Midbrain (tissue), 1 donor: ENCODE measurements around the gene GPR162.

Experiments used
- DNase-seq: peaks from one replicate; lab custom pipeline; 2025; lab: John Stamatoyannopoulos, UW

GPR162 gene, protein sequence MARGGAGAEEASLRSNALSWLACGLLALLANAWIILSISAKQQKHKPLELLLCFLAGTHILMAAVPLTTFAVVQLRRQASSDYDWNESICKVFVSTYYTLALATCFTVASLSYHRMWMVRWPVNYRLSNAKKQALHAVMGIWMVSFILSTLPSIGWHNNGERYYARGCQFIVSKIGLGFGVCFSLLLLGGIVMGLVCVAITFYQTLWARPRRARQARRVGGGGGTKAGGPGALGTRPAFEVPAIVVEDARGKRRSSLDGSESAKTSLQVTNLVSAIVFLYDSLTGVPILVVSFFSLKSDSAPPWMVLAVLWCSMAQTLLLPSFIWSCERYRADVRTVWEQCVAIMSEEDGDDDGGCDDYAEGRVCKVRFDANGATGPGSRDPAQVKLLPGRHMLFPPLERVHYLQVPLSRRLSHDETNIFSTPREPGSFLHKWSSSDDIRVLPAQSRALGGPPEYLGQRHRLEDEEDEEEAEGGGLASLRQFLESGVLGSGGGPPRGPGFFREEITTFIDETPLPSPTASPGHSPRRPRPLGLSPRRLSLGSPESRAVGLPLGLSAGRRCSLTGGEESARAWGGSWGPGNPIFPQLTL

DNA sequence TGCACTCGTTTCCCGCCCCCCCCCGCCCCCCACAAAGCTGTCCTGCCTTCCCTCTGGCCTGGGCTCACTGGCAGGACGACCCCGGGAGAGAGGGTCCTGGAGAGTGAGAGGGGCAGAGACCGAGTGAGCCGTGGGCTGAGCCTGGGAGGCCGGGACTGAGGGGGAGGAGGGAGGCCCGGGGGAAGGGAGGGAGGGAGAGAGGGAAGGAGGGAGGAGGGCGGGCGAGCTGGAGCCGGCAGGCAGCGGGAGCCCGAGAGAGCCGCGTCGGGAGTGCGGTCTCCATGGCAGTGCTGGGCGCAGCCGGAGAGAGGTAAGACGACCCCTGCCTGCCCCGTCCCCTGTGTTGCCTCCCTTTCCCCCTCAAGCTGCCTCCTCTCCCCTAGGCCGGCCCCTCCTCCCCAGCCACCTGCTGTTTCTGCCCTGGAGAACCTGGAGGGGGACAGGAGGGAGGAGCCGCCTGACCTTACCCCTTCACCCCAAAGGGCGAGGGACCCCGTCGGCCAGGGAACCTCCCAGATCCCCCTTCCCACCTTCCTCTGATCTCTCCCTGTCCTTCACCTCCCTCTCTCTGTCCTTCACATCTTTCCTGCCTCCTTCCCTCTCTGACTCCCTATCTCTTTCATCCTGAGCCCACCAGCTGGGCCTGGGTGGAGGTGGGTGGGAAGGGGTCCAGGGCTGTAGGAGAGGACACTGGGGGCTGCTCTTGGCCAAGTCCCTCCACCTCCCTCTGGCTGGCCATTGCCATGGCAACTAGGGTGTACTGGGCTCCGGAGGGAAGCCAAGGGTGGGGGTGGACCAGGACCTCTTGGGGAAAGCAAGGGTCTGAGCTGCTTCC, at the start of gene GPR162:
Gene GPR162, plus strand, starts transcription at position 231 of the 835 bp plus-strand sequence. CDS start 2,078 bp downstream, outside the sequence.
- DNase-seq: peak; percentile 9

DNA sequence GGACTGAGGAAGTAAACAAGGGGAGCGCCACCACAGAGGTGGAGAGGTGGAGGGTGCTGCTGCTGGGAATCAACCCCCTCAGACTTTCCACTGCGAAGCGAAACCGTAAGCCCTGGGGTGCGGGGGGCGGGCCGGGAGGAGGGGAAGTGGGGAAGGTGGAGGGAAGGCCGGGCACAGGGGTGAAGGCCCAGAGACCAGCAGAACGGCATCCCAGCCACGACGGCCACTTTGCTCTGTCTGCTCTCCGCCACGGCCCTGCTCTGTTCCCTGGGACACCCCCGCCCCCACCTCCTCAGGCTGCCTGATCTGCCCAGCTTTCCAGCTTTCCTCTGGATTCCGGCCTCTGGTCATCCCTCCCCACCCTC, 49.3 kb upstream of the GPR162 start, which contains the start of gene LAG3:
Gene LAG3, plus strand, starts transcription at position 190 of the 365 bp plus-strand sequence. CDS start 333 bp downstream, outside the sequence.
- no peak for DNase-seq

DNA sequence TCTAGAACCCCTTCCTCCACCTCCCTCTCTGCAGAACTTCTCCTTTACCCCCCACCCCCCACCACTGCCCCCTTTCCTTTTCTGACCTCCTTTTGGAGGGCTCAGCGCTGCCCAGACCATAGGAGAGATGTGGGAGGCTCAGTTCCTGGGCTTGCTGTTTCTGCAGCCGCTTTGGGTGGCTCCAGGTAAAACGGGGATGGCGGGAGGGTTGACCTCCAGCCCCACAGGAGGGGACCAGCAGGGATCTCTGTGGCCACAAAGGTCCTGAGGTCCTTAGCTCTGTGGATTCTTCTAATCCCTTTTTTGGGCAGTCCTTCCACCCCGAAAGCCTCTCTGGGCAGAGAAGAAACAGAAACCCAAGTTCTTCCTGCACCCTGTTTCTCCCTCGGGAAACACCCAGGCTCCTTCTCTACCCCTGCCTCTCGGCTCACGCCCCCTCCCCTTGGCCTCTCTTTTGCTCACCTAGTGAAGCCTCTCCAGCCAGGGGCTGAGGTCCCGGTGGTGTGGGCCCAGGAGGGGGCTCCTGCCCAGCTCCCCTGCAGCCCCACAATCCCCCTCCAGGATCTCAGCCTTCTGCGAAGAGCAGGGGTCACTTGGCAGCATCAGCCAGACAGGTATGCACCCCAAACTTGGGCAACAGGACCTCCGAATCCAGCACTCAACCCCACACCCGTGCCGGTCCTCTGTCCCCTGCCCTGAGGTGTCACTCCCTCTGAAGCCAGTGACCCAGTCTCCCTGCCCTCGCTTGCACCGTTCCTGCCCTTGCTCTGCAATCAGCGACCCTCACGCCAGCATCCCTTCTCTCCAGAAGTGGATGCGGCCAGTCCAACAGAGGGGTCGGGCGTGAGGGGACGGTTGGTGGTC, 48.7 kb upstream of the GPR162 start:
- no peak for DNase-seq

GRCh38 chr12:6773590-6774351, 47.9 kb upstream of the GPR162 start:
- DNase-seq: no peak

DNA sequence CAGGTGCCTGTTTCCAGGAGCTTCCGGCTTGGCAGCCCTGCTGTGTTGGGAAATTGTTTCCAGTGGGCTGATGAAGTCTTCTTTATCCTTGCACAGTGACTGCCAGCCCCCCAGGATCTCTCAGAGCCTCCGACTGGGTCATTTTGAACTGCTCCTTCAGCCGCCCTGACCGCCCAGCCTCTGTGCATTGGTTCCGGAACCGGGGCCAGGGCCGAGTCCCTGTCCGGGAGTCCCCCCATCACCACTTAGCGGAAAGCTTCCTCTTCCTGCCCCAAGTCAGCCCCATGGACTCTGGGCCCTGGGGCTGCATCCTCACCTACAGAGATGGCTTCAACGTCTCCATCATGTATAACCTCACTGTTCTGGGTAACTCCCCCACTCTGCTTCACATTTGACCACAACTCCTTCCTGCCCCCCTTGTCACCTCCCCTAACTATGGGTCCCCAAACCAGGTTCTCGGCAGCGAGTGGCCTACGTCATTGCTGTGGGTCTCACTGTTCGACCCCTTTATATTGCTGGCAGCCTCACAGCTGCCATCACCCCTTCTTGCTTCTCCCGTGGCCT, 47.0 kb upstream of the GPR162 start:
- no peak for DNase-seq

GRCh38 chr12:6775185-6776174, 46.1 kb upstream of the GPR162 start:
- DNase-seq: no peak

DNA sequence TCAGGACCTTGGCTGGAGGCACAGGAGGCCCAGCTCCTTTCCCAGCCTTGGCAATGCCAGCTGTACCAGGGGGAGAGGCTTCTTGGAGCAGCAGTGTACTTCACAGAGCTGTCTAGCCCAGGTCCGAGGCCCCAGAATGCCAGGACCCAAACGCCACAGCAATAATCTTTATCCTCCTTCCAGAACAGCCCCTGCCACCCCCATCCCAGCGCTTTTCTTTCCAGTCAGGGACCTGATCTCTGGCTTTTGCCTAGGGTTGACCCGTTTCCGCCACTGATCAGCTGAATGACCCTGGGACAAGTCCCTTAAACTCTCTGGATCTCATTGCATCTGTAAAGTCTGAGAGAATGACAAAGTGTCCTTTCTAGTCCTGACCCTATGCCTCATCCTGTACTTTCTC, 44.2 kb upstream of the GPR162 start:
- no peak for DNase-seq

DNA sequence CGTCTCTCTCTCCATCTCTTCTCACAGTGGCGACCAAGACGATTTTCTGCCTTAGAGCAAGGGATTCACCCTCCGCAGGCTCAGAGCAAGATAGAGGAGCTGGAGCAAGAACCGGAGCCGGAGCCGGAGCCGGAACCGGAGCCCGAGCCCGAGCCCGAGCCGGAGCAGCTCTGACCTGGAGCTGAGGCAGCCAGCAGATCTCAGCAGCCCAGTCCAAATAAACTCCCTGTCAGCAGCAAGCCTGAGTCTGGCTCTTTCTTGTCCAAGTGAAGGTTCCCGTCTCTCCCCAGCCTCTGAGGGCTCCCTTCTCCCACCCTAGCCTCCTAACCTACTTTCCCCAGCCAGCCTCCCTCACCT, 43.4 kb upstream of the GPR162 start:
- DNase-seq: peak; percentile 23

DNA sequence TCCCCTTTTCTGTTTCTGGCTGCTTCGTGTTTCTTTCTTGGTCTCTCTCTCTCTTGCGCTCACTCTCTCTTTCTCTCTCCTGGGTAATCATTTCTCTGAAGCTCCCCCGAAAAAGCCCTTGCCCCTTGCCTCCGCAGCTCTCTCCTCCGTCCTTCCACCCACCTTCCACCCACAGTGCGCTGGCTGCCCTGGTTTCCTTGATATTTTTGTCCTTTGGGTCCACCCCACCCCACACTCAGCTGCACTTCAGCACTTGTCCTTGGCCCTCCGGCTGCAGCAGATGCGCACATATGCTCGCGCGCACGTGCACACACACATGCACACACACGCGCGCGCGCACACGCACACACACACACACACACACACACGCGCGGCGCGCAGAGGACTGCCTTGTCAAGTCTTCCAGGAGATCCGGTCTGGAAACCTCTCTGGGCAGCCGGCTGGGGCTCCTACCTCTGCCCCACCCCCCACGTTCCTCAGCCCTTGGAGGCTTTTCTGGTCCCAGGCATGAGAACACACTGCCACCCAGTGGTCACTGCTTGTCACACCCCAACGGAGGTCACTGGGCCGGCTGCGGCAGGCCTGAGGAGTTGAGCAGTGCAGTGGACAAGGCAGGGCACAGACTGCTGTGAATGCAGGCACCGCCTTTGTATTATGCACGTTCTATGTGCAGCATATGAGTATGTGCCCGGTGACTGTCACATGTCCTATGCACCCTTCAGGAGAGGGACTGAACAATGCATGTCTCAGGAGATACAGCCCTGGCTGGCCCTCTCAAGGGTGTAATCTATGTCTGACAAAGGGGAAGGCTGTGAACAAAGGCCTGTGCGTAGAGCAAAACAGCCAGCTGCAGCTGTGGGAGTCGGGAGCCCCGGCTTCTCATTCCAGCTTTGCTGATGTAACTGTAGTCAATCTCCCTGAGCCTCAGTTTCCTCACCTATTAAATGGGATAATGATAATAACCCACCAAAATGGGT, 42.8 kb upstream of the GPR162 start:
- peak; percentile 91 for DNase-seq

DNA sequence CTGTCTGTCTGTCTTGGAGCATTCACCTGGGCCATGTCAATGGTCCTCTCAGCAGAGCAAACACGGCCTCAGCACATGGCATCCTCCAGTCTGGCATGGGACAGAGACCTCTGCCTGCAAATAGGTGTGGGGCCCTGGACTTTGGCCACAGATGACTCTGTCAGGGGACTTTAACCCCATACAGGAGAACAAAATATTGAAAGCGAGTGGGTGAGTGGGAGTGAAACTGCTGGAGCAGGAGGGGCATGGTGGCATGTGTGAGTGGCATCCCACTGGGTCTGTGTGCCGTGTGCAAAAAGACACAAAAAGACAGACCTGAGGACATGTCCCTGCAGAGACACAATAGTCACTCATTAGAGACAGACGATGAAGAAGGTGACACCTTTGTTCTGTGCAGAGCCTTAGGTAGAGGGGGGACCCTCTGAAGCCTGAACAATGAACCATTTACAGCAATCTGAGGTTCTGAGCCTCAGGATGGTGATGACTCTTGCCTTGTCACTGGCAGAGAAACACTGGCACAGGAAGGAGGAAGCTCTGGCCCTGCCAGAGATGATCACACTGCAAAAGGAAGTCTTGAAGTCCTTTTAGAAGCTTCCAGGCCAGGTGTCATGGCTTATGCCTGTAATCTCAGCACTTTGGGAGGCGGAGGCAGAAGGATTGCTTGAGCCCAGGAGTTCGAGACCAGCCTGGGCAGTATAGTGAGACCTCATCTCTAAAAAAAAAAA, 41.8 kb upstream of the GPR162 start:
- no peak for DNase-seq

GRCh38 chr12:6780573-6780972, 41.0 kb upstream of the GPR162 start:
- no peak for DNase-seq

- DNase-seq: no peak
Measured at GRCh38 chr12:6782119-6782518, 39.5 kb upstream of the GPR162 start.

DNA sequence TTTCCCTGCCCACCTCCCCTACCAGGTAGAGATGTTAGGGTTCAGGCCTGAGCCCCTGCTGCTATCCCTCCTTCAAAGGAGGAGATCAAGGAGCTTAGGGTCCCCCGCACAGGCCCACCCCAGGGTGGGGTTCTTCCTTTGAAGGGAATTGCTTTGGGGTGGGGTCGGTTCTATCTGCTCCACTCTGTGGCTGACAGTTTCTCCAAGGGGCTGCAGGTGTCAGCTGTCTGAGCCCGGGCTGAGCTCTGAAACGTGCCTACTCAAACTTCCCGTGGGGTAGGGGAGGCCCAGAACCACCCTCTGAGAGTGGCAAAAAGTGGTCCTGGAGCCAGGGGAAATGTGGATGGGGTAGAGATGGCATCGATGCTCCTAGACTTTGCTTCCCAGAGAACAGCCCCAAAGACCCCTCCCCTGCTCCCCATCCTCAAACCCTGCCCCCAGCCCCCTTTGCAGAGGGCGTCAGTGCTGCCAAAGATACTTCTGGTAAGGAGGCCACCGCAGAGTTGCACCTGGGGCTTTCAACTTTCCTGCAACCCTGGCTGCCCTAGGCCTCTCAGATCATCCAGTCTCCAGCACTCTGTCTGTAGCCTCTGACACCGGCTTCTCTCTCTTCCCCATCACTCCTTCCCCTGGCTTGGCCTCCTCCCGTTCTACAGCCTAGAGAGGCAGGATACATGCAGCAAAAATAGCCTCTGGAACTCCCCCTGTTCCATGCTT, 38.6 kb upstream of the GPR162 start:
- DNase-seq: no peak

DNA sequence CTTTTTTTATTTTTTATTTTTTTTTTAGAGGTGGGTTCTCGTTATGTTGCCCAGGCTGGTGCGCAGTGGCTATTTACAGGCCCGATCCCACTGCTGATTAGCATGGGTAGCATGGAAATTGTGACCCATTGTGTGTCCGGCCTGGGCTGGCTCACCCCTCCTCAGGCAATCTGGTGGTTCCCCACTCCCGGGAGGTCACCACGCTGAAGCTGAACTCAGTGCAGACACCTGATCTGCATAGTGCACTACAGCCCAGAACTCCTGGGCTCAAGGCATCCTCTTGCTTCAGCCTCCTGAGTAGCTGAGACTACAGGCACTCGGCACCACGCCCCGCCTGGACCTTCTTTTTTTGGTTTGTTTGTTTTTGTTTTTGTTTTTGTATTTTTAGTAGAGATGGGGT, 37.8 kb upstream of the GPR162 start:
- no peak for DNase-seq

GRCh38 chr12:6784296-6784695, 37.3 kb upstream of the GPR162 start:
- no peak for DNase-seq

- DNase-seq: no peak
Measured at GRCh38 chr12:6784761-6785160, 36.9 kb upstream of the GPR162 start.
